NOMO-1 treated with DMSO at 0.1 percent for 48 hours (cell line): ENCODE results near the gene GXYLT1.
A peak's percentile ranks its signal among the peaks of the same experiment; 100 is the strongest.
"Not testable (repeated sequence)": the region's sequence is repeated elsewhere in the genome, so short reads cannot be mapped to it uniquely, and the experiment has no call there.

Experiments used
- DNase-seq: peaks from one replicate; lab custom pipeline; 2025; ENCODE audit not compliant: unreplicated experiment; lab: John Stamatoyannopoulos, UW

Gene GXYLT1

DNA sequence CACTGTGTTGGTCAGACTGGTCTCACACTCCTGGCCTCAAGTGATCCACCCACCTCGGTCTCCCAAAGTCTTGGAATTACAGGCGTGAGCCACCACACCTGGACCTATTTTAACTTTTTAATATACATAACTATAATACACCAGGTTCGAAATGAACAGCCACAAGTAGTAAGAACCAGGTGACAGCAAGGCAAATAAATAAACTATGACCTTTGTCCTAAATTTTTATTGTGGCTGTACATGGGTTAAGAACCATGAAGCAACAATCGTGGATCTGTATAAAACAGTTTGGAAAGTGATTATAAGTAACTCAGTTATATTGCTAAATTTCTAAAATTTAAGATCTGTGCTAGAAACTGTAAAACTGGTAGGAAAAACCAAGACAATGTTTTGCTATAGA, 41.5 kb downstream of the GXYLT1 start:
- DNase-seq: no peak

GRCh38 chr12:42102720-42103119, 42.0 kb downstream of the GXYLT1 start:
- no peak for DNase-seq

- no peak for DNase-seq
Measured at GRCh38 chr12:42099433-42099832, 45.2 kb downstream of the GXYLT1 start.

- peak; percentile 54 for DNase-seq
Measured at GRCh38 chr12:42097971-42098370, 46.7 kb downstream of the GXYLT1 start.

DNA sequence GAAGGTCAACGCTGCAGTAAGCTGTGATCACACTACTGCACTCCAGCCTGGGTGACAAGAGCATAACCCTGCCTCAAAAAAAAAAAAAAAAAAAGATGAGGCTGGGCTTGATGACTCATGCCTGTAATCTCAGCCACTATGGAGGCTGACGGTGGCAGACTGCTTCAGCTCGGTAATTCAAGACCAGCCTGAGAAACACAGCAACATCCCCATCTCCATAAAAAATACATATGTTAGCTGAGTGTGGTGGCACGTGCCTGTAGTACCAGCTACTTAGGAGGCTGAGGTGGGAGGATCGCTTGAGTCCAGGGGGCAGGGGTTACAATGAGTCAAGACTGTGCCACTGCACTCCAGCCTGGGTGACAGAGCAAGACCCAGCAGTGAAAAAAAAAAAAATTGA, 50.4 kb downstream of the GXYLT1 start:
- no peak for DNase-seq

- no peak for DNase-seq
Measured at GRCh38 chr12:42091769-42092168, 52.9 kb downstream of the GXYLT1 start.

DNA sequence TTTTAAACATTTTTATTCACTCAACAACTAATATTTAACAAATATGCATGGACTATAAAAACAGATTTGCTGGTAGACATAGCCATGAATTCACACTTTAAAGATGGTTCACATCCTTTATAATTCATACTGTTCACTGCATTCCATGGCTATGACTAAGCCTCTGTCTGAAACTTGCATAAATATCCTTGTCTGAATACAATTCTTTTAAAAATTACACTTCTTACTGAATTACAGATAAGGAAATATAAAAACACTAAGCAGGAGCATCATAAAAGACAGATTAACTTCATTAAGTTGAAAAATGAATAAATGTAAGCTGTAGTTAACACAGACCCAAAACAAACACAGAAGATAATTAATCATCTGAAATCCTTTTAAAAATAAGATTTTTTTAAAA, 53.8 kb downstream of the GXYLT1 start:
- DNase-seq: no peak

DNA sequence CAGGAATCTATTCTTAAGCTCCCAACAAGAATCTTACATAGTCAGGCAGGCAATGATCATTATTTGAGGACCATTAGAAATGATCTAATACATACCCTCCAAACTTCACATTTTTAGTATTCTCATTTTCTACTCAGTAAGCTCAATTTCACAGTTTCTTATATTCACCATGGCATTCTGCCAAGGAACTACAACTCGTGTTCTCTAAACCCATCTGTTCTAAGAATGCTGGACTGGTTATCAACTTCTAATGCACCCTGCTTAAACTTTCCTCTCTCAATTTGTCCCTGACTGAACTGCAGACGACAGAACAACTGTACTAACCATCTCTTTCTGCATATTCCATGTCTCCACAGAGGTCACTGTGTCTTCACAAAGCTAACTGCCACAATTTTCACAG, 58.6 kb downstream of the GXYLT1 start:
- no peak for DNase-seq

- no peak for DNase-seq
Measured at GRCh38 chr12:42085594-42085993, 59.1 kb downstream of the GXYLT1 start.

- no peak for DNase-seq
Measured at GRCh38 chr12:42084522-42084921, 60.2 kb downstream of the GXYLT1 start.

GRCh38 chr12:42076976-42077375, 67.7 kb downstream of the GXYLT1 start:
- DNase-seq: no peak

- no peak for DNase-seq
Measured at GRCh38 chr12:42070036-42070435, 74.6 kb downstream of the GXYLT1 start.

DNA sequence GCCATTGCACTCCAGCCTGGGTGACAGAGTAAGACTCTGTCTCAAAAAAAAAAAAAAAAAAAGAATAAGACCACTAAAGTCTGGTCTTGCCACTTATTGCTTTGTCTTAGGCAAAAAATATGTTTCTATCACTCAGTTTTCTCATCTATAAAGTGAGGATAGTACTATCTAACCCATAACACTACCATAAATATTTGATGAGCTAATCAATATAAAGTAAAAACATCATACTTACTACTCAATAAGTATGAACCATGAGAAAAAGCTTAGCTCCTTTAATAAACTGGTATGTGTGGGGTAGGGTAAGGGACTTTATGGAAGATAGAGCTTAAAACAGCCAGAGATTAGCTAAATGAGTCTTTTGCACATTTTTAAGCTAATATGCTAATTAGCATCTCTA, 85.5 kb downstream of the GXYLT1 start:
- no peak for DNase-seq

DNA sequence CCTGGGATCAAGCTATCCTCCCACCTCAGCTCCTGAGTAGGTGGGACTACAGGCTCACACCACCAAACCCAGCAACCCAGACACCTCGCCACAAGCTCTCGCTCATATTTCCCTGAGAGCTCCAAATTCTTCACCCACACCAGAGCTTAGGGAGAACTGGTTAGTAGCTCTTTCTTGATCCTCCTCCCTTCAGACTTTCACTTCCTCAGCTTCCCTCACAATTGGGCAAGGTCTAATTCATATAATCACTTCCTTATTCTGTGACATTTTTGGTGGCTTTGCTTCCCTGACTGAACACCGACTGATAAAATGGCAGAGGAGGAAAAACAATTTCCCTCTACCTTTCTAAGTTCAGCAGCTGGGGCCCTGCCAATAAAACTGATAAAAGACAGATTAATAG, 88.5 kb downstream of the GXYLT1 start:
- peak; percentile 99 for DNase-seq

GRCh38 chr12:42053456-42053855, 91.2 kb downstream of the GXYLT1 start:
- DNase-seq: no peak

DNA sequence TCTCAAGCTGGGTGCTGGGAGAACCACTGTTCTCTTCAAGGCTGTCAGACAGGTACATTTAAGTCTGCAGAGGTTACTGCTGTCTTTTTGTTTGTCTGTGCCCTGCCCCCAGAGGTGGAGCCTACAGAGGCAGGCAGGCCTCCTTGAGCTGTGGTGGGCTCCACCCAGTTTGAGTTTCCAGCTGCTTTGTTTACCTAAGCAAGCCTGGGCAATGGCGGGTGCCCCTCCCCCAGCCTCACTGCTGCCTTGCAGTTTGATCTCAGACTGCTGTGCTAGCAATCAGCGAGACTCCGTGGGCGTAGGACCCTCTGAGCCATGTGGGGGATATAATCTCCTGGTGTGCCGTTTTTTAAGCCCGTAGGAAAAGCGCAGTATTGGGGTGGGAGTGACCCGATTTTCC, 95.7 kb downstream of the GXYLT1 start:
- not testable (repeated sequence) for DNase-seq

- DNase-seq: peak; percentile 59
Measured at GRCh38 chr12:42039577-42039976, 105.1 kb downstream of the GXYLT1 start.

GRCh38 chr12:42039176-42039575, 105.5 kb downstream of the GXYLT1 start:
- DNase-seq: peak; percentile 81

DNA sequence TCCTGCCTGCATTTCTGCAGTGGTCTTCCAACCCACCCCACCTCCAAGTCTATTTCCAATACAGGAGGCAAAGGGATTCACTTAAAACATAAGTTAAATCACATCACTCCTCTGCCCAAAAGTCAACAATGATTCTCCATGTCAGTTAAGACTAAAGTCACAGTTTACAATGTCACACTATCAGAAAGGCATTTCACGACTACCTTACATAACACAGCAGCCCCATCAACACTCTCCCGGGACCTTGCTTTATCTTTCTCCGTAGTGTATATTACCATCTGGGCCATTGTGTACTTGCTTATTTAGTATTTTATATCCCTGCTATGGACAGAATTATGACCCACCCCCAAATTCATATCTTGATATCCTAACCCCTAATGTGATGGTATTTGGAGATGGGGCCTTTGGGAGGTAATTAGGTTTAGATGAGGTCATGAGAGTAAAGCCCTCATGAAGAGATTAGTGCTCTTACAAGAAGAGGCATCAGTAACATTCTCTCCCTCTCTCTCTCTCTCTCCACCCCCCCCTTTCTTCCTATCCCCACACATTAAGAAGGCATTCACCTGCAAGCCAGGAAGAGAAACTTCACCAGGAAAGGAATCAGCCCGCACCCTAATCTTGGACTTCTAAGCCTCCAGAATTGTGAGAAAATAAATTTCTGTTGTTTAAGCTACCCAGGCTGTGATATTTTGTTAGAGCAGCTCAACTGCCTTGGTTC, 112.7 kb downstream of the GXYLT1 start:
- no peak for DNase-seq
